ENCODE results near the gene ATG16L1. TPM values are rescaled to one million over a fixed set of nuclear protein-coding genes. Genes with fewer than 3 reads are reported as not detected.
A peak's percentile ranks its signal among the peaks of the same experiment; 100 is the strongest.

Gene ATG16L1
- total and polyA plus RNA-seq, 9 of the 15 experiments (the other 6 are each of a cell fraction or from before 2014, with no cell fraction given): 6.4 to 21.3 (median 17.2) TPM

DNA sequence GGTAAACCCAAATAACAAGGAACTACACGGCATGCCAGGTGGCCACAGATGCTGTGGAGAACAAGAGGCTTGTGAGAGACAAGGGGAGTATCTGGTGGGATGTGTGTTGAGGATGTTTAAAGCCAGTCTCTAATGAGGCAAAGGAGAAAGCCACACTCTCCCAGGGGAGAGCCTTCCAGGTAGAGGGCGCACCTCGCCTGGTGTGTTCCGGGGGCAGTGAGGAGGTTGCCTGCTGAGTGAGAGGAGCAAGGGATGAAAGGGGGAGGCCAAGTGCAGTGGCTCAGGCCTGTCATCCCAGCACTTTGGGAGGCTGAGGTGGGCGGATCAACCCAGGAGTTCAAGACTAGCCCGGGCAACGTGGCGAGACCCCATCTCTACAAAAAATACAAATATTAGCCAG, 72.4 kb downstream of the ATG16L1 start:
- H3K27me3 ChIP-seq (ENCODE audit: control insufficient read depth in 2 of 2, insufficient read depth in 2 of 2, low read length in 2 of 2): peaks cover 0 to 26% of the 10 kb centered on the region in 2 experiments; a peak in 2 of 5 replicates
- no peaks in the 10 kb centered on the region for H3K9me3 ChIP-seq (replicated peaks; ENCODE audit: control insufficient read depth, insufficient read depth, low read depth, low read length)
- FAIRE-seq (no peak), ATAC-seq (peak; percentile 78), DNase-seq (ENCODE audit: extremely low read depth in 1 of 4, low spot score in 3 of 4) (no peak)
- H3K4me2 ChIP-seq (ENCODE audit: insufficient read depth, low read length): no peak overlapping the region
- H3K4me3 ChIP-seq: no peak overlapping the region
- no peaks in the 10 kb centered on the region for H3K36me3 ChIP-seq (ENCODE audit: control insufficient read depth, insufficient read depth, low read length)
- H3K4me1 ChIP-seq (replicated peaks in 1 of 2; ENCODE audit: control insufficient read depth in 2 of 2, insufficient read depth in 2 of 2, low read length in 2 of 2): no peaks in the 10 kb centered on the region; a peak in 1 of 5 replicates
- intact Hi-C loops (cut with micrococcal nuclease): loop anchor here (2.0 kb wide), 1 partner anchor 61 kb away; no protein-coding TSS in a partner anchor
- TF ChIP-seq RAD21 (CRISPR knock-in tag; conservative IDR thresholded peaks at IDR 0.05 in 1 of 2, IDR thresholded peaks at IDR 0.05 in 1 of 2) (peak in 1 of 2 experiments; percentile 50; a peak in 2 of 4 replicates), ZNF431 (CRISPR knock-in tag; IDR thresholded peaks at IDR 0.05) (no peak), CTCF (IDR thresholded peaks at IDR 0.05 in 2 of 3, conservative IDR thresholded peaks at IDR 0.05 in 1 of 3; ENCODE audit: insufficient read depth in 2 of 3, low read depth in 1 of 3, low read length in 3 of 3) (peak; percentile 29 to 39 (median 38); a peak in 3 of 6 replicates), HEY1 (CRISPR knock-in tag; IDR thresholded peaks at IDR 0.05; ENCODE audit: borderline replicate concordance) (no peak), MAZ (CRISPR knock-in tag; conservative IDR thresholded peaks at IDR 0.05 in 1 of 2, IDR thresholded peaks at IDR 0.05 in 1 of 2) (0 out of 4 replicates have a peak, but pooled peaks of 1 of the 2 experiments have one; percentile 18)
- TF ChIP-seq, protein P1, sequence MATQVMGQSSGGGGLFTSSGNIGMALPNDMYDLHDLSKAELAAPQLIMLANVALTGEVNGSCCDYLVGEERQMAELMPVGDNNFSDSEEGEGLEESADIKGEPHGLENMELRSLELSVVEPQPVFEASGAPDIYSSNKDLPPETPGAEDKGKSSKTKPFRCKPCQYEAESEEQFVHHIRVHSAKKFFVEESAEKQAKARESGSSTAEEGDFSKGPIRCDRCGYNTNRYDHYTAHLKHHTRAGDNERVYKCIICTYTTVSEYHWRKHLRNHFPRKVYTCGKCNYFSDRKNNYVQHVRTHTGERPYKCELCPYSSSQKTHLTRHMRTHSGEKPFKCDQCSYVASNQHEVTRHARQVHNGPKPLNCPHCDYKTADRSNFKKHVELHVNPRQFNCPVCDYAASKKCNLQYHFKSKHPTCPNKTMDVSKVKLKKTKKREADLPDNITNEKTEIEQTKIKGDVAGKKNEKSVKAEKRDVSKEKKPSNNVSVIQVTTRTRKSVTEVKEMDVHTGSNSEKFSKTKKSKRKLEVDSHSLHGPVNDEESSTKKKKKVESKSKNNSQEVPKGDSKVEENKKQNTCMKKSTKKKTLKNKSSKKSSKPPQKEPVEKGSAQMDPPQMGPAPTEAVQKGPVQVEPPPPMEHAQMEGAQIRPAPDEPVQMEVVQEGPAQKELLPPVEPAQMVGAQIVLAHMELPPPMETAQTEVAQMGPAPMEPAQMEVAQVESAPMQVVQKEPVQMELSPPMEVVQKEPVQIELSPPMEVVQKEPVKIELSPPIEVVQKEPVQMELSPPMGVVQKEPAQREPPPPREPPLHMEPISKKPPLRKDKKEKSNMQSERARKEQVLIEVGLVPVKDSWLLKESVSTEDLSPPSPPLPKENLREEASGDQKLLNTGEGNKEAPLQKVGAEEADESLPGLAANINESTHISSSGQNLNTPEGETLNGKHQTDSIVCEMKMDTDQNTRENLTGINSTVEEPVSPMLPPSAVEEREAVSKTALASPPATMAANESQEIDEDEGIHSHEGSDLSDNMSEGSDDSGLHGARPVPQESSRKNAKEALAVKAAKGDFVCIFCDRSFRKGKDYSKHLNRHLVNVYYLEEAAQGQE (IDR thresholded peaks at IDR 0.05; ENCODE audit: borderline replicate concordance): peak; percentile 26; the same call in 1 of the 2 replicates
- TF ChIP-seq, protein P1 (CRISPR knock-in tag; IDR thresholded peaks at IDR 0.05; ENCODE audit: low read depth): no peak
- H3K79me2 ChIP-seq (ENCODE audit: control insufficient read depth, insufficient read depth, low read length): no peaks in the 10 kb centered on the region
- ChIA-PET CTCF (ENCODE audit: low intra/inter-chr PET ratio) (interaction anchor here (0.5 kb wide), 1 partner anchor 592 kb away, joined by 3 read pairs; no protein-coding TSS in a partner anchor), POLR2A (no interaction called here)
- no peak overlapping the region for H3K9ac ChIP-seq (ENCODE audit: insufficient read depth in 1 of 2, low read depth in 2 of 2, low read length in 2 of 2)
- no peak overlapping the region for H2AFZ ChIP-seq (ENCODE audit: low read depth, low read length)
- H3K9me1 ChIP-seq (ENCODE audit: control insufficient read depth, insufficient read depth, low read length): peaks cover 3% of the 10 kb centered on the region
- no peak overlapping the region for H3K27ac ChIP-seq (ENCODE audit: extremely low read depth, low read depth, low read length)
- in situ Hi-C loops (cut with MboI): no loop called here
- BruUV-seq (replicated peaks): no TSS peak
- H4K20me1 ChIP-seq (replicated peaks; ENCODE audit: control insufficient read depth, insufficient read depth, low read length): no peaks in the 10 kb centered on the region
- WGBS (ENCODE audit: insufficient coverage, low coverage, missing lambda C conversion rate): 17% methylated on average over 8 of the region's 8 CpGs

Measured in K562 (cell line).